ENCODE data around the gene ITGAL. TPM values are rescaled to one million over a fixed set of nuclear protein-coding genes. Genes with fewer than 3 reads are reported as not detected.
A peak's percentile ranks its signal among the peaks of the same experiment; 100 is the strongest.

The ITGAL gene
- total and polyA plus RNA-seq, 2 donors (not counting 1 experiment from before 2014, with no cell fraction given) = 110 to 184 TPM

GRCh38 chr16:30521476-30521872 lies 48.9 kb downstream of the ITGAL start:
- H3K27me3 Mint-ChIP-seq = no peaks in the 10 kb centered on the region
- Histone ChIP-seq H2AFZ (ENCODE audit: insufficient read depth, low read depth, low read length, poor library complexity, severe bottlenecking) (no peak overlapping the region), H3K9ac (ENCODE audit: low read length) (no peak overlapping the region), H3K4me2 (replicated peaks; ENCODE audit: low read depth, low read length, poor library complexity, severe bottlenecking) (no peak overlapping the region), H3K27ac (ENCODE audit: low read length in 2 of 2) (no peak overlapping the region), H3K79me2 (ENCODE audit: control insufficient read depth, insufficient read depth, low read length) (no peaks in the 10 kb centered on the region), H3K9me3 (ENCODE audit: control extremely low read depth in 1 of 3, control insufficient read depth in 2 of 3, insufficient read depth in 1 of 3, low read length in 2 of 3) (no peaks in the 10 kb centered on the region), H3K4me3 (ENCODE audit: control extremely low read depth in 1 of 5, extremely low read depth in 1 of 5, insufficient read depth in 1 of 5, low read depth in 2 of 5, low read length in 4 of 5) (no peak overlapping the region), H3K36me3 (replicated peaks in 1 of 2; ENCODE audit: control extremely low read depth in 1 of 2, control insufficient read depth in 1 of 2, extremely low read depth in 1 of 2, insufficient read depth in 2 of 2, low read length in 1 of 2) (peaks cover 0 to 40% of the 10 kb centered on the region in 2 experiments), H3K4me1 (ENCODE audit: control insufficient read depth in 2 of 2, insufficient read depth in 2 of 2, low read length in 2 of 2) (peaks cover 0 to 10% of the 10 kb centered on the region in 2 donors), H4K20me1 (ENCODE audit: control insufficient read depth, insufficient read depth, low read length, poor library complexity, severe bottlenecking) (no peaks in the 10 kb centered on the region), H3K27me3 (replicated peaks in 1 of 4; ENCODE audit: control extremely low read depth in 1 of 4, control insufficient read depth in 3 of 4, insufficient read depth in 4 of 4, low read length in 3 of 4) (no peaks in the 10 kb centered on the region)
- TF ChIP-seq EZH2 (IDR thresholded peaks at IDR 0.05; ENCODE audit: borderline replicate concordance, insufficient read depth, low read depth, low read length, poor library complexity, severe bottlenecking) = no peak
- no peak for TF ChIP-seq CTCF (IDR thresholded peaks at IDR 0.05)
- ChIA-PET CTCF (interaction anchor here (0.6 kb wide), 1 partner anchor 380 kb away, joined by 6 read pairs; no protein-coding TSS in a partner anchor), POLR2A (no interaction called here)
- 98% methylated on average over 6 of the region's 7 CpGs for WGBS (ENCODE audit: insufficient coverage)
- H3K27ac Mint-ChIP-seq = no peak overlapping the region
- ATAC-seq (ENCODE audit: low read depth) (no peak), DNase-seq (no peak)
- H3K4me1 Mint-ChIP-seq = peaks cover 3% of the 10 kb centered on the region
- H3K4me3 Mint-ChIP-seq = no peak overlapping the region
- intact Hi-C loops (cut with micrococcal nuclease) = no loop called here
- no peaks in the 10 kb centered on the region for H3K9me3 Mint-ChIP-seq (ENCODE audit: insufficient read depth)

- TF ChIP-seq CTCF (IDR thresholded peaks at IDR 0.05) (no peak), EZH2 (IDR thresholded peaks at IDR 0.05; ENCODE audit: borderline replicate concordance, insufficient read depth, low read depth, low read length, poor library complexity, severe bottlenecking) (no peak)
- 94% methylated on average over 8 of the region's 11 CpGs for WGBS (ENCODE audit: insufficient coverage)
- no peak for DNase-seq
- no peaks in the 10 kb centered on the region for H3K27me3 Mint-ChIP-seq
- Histone ChIP-seq H3K36me3 (replicated peaks in 1 of 2; ENCODE audit: control extremely low read depth in 1 of 2, control insufficient read depth in 1 of 2, extremely low read depth in 1 of 2, insufficient read depth in 2 of 2, low read length in 1 of 2) (peaks cover 0 to 34% of the 10 kb centered on the region in 2 experiments), H2AFZ (ENCODE audit: insufficient read depth, low read depth, low read length, poor library complexity, severe bottlenecking) (no peak overlapping the region), H3K4me3 (ENCODE audit: control extremely low read depth in 1 of 5, extremely low read depth in 1 of 5, insufficient read depth in 1 of 5, low read depth in 2 of 5, low read length in 4 of 5) (no peak overlapping the region), H3K4me1 (ENCODE audit: control insufficient read depth in 2 of 2, insufficient read depth in 2 of 2, low read length in 2 of 2) (peaks cover 0 to 10% of the 10 kb centered on the region in 2 donors), H3K4me2 (replicated peaks; ENCODE audit: low read depth, low read length, poor library complexity, severe bottlenecking) (no peak overlapping the region), H3K9ac (ENCODE audit: low read length) (no peak overlapping the region), H3K27me3 (replicated peaks in 1 of 4; ENCODE audit: control extremely low read depth in 1 of 4, control insufficient read depth in 3 of 4, insufficient read depth in 4 of 4, low read length in 3 of 4) (no peaks in the 10 kb centered on the region), H3K27ac (ENCODE audit: low read length in 2 of 2) (no peak overlapping the region), H3K79me2 (ENCODE audit: control insufficient read depth, insufficient read depth, low read length) (no peaks in the 10 kb centered on the region), H4K20me1 (ENCODE audit: control insufficient read depth, insufficient read depth, low read length, poor library complexity, severe bottlenecking) (no peaks in the 10 kb centered on the region), H3K9me3 (ENCODE audit: control extremely low read depth in 1 of 3, control insufficient read depth in 2 of 3, insufficient read depth in 1 of 3, low read length in 2 of 3) (no peaks in the 10 kb centered on the region)
- ATAC-seq (ENCODE audit: low read depth) = no peak
- POLR2A ChIA-PET = interaction anchor here (0.6 kb wide), 2 partner anchors 15 to 55 kb away, joined by 4 to 9 read pairs; no protein-coding TSS in a partner anchor
- peak overlapping the region; percentile 5 for H3K27ac Mint-ChIP-seq
- H3K9me3 Mint-ChIP-seq (ENCODE audit: insufficient read depth) = no peaks in the 10 kb centered on the region
- CTCF ChIA-PET = interaction anchor here (0.6 to 1.7 kb wide), 2 partner anchors 72 to 379 kb away, joined by 4 to 6 read pairs; no protein-coding TSS in a partner anchor
- H3K4me3 Mint-ChIP-seq = no peak overlapping the region
- H3K4me1 Mint-ChIP-seq = peaks cover 3% of the 10 kb centered on the region
- intact Hi-C loops (cut with micrococcal nuclease) = no loop called here
These were observed 49.5 kb downstream of the ITGAL start for GRCh38 chr16:30521873-30522641.

Measured in B cell (primary cell).